ENCODE data around the gene STUB1. TPM values are rescaled to one million over a fixed set of nuclear protein-coding genes. Genes with fewer than 3 reads are reported as not detected.

STUB1 gene
- total and polyA plus RNA-seq, 2 of the 8 experiments (the other 6 are each of a cell fraction or from before 2014, with no cell fraction given): 89.9 to 103 TPM

DNA sequence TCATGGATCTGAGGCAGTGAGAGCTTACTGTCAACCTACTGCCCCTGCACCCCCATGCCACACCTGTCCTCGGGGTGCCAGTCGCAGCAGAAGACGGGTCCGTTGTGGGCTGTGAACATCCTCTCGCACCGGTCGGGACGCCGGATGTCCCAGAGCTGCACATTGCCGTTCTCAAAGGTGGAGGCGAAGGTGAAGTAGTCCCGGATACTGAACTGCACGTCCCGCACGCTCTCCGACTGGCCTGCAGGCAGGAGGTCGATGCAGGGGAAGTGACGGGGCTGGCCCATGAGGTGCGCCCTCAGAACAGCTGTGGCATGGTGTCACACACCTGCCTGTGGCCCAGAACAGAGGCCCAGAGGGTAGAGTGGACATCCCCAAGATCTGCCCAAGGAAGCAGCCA, 7.3 kb downstream of the STUB1 start:
- Histone ChIP-seq H3K79me2 (ENCODE audit: control insufficient read depth in 1 of 2, insufficient read depth in 2 of 2, low read length in 2 of 2) (no peaks in the 10 kb centered on the region; a peak in 1 of 4 replicates), H3K56ac (replicated peaks; ENCODE audit: insufficient read length, low read depth, low read length) (no peak overlapping the region), H3K27me3 (replicated peaks in 1 of 4; ENCODE audit: control insufficient read depth in 3 of 4, extremely low read depth in 1 of 4, insufficient read depth in 3 of 4, low read length in 3 of 4) (peaks cover 0 to 11% (median 4%) of the 10 kb centered on the region in 4 experiments; a peak in 5 of 7 replicates), H2BK20ac (ENCODE audit: low read length) (no peak overlapping the region), H3K9me3 (ENCODE audit: insufficient read depth in 2 of 2, low read depth in 1 of 2, low read length in 1 of 2) (no peaks in the 10 kb centered on the region), H3K4me3 (ENCODE audit: extremely low read depth in 1 of 4, insufficient read depth in 2 of 4, low read depth in 3 of 4, low read length in 4 of 4) (no peak overlapping the region), H2BK12ac (ENCODE audit: low read depth, low read length) (no peak overlapping the region), H3K18ac (ENCODE audit: extremely low read depth, low read length) (no peak overlapping the region), H4K20me1 (replicated peaks in 1 of 2; ENCODE audit: control insufficient read depth in 1 of 2, insufficient read depth in 2 of 2, low read length in 2 of 2) (peaks cover 2 to 19% of the 10 kb centered on the region in 2 experiments), H3K36me3 (ENCODE audit: control insufficient read depth in 2 of 4, insufficient read depth in 4 of 4, low read length in 3 of 4) (peaks cover 2 to 19% (median 4%) of the 10 kb centered on the region in 4 experiments; a peak in 5 of 8 replicates), H3K14ac (ENCODE audit: insufficient read length) (no peak overlapping the region), H3K23ac (ENCODE audit: insufficient read length) (no peak overlapping the region), H3K4me2 (ENCODE audit: insufficient read depth in 1 of 2, low read depth in 2 of 2, low read length in 2 of 2) (no peak overlapping the region), H2BK5ac (ENCODE audit: low read depth, low read length) (no peak overlapping the region), H3K4ac (replicated peaks; ENCODE audit: insufficient read length, low read depth, low read length) (no peak overlapping the region), H2BK15ac (ENCODE audit: low read length) (no peak overlapping the region), H4K5ac (ENCODE audit: insufficient read length, low read depth, low read length) (no peak overlapping the region), H3K4me1 (replicated peaks in 1 of 4; ENCODE audit: control insufficient read depth in 3 of 4, insufficient read depth in 4 of 4, low read length in 3 of 4) (peaks cover 0 to 15% (median 8%) of the 10 kb centered on the region in 4 experiments; a peak in 5 of 7 replicates), H2BK120ac (replicated peaks; ENCODE audit: low read depth, low read length) (no peak overlapping the region), H3K9ac (replicated peaks in 1 of 4; ENCODE audit: extremely low read depth in 1 of 4, low read depth in 3 of 4, low read length in 3 of 4) (no peak overlapping the region), H4K8ac (ENCODE audit: extremely low read depth, insufficient read depth, low read length) (no peak overlapping the region), H3K27ac (ENCODE audit: low read depth, low read length) (no peak overlapping the region), H3K79me1 (ENCODE audit: low read depth, low read length) (peaks cover 4% of the 10 kb centered on the region), H3K23me2 (ENCODE audit: low read depth, low read length) (peaks cover 12% of the 10 kb centered on the region), H4K91ac (replicated peaks; ENCODE audit: insufficient read length, low read length) (no peak overlapping the region), H2AFZ (ENCODE audit: low read length) (no peak overlapping the region), H2AK5ac (ENCODE audit: low read depth, low read length) (no peak overlapping the region)
- no peak for DNase-seq (ENCODE audit: low read depth in 1 of 2, low spot score in 2 of 2)
- ChIA-PET POLR2A (ENCODE audit: partially characterized antibody) (interaction anchor here (0.7 to 3.6 kb wide), 10 partner anchors 9 to 99 kb away, joined by 3 to 26 read pairs (median 5); partner anchors contain the start of gene RHBDL1), CTCF (ENCODE audit: partially characterized antibody) (interaction anchor here (0.7 to 6.0 kb wide), 8 partner anchors 8 to 370 kb away, joined by 3 to 75 read pairs (median 8); partner anchors contain the start of genes RHBDL1, RHOT2 and WDR90)
- TF ChIP-seq TAF7 (optimal IDR thresholded peaks at IDR 0.05; ENCODE audit: borderline replicate concordance, low read depth, low read length): no peak
- no peak for TF ChIP-seq TAF1 (IDR thresholded peaks at IDR 0.05; ENCODE audit: low read depth, low read length)
- TF ChIP-seq CBX5 (IDR thresholded peaks at IDR 0.05; ENCODE audit: low read depth, low read length): no peak
- TF ChIP-seq GTF2F1 (IDR thresholded peaks at IDR 0.05; ENCODE audit: borderline replicate concordance, low read depth, low read length): no peak
- TF ChIP-seq GABPA (IDR thresholded peaks at IDR 0.05; ENCODE audit: borderline replicate concordance, insufficient read depth, low read length): no peak
- TF ChIP-seq POLR2AphosphoS5 (IDR thresholded peaks at IDR 0.05; ENCODE audit: low read depth, low read length): no peak
- TF ChIP-seq NRF1 (IDR thresholded peaks at IDR 0.05; ENCODE audit: low read depth, low read length): no peak
- TF ChIP-seq SRF (IDR thresholded peaks at IDR 0.05; ENCODE audit: low read depth, low read length): no peak
- no peak for TF ChIP-seq CHD1 (IDR thresholded peaks at IDR 0.05; ENCODE audit: low read depth, low read length)
- 95% methylated on average over 18 of the region's 19 CpGs; no CpG with 5 or more reads in 1 of the 2 experiments for WGBS, 2 experiments (ENCODE audit: extremely low coverage in 1 of 2, insufficient coverage in 1 of 2, insufficient read length in 1 of 2, insufficient replicate concordance in 2 of 2, low coverage in 1 of 2, low lambda C conversion rate in 2 of 2, missing lambda C conversion rate in 1 of 2)
- FAIRE-seq: no peak
